Heart left ventricle (tissue), 16 donors: ENCODE results near the gene DSCAML1. TPM values are rescaled to one million over a fixed set of nuclear protein-coding genes. Genes with fewer than 3 reads are reported as not detected.
"Not testable (repeated sequence)": the region's sequence is repeated elsewhere in the genome, so short reads cannot be mapped to it uniquely, and the experiment has no call there.

ENCODE experiments used
- ATAC-seq, 4 donors: fragments of 200-7000 bp; cut with Tn5 transposase; one replicate each; pipeline ENCODE4 v1.9.1; 2020 to 2022; ENCODE audit warnings: moderate library complexity in 4 of 4, mild to moderate bottlenecking in 3 of 4, moderate number of reproducible peaks in 1 of 4
- DNase-seq, 5 donors: peaks; one replicate each; pipeline ENCODE4 v3.0.0-alpha.2; 2020
- H3K27ac ChIP-seq, 12 donors: fragments of 200-600 bp; sonication (generic) in 4 of 12; one replicate each; pipeline versions ENCODE4 v1.5.0 to v1.8.0; 2016 to 2022; ENCODE audit warnings: mild to moderate bottlenecking in 2 of 12
- H3K27me3 ChIP-seq, 9 donors: fragments of 200-600 bp; sonication (generic) in 2 of 9; one replicate each; pipeline versions ENCODE4 v1.5.1 to v1.8.0; 2016 to 2022; ENCODE audit warnings: mild to moderate bottlenecking in 3 of 9
- H3K36me3 ChIP-seq, 9 donors: fragments of 200-600 bp; sonication (generic) in 2 of 9; one replicate each; pipeline versions ENCODE4 v1.5.0 to v1.8.0; 2018 to 2022; ENCODE audit warnings: mild to moderate bottlenecking in 2 of 9
- H3K4me1 ChIP-seq, 12 donors: fragments of 200-600 bp; sonication (generic) in 4 of 12; one replicate each; pipeline versions ENCODE4 v1.5.0 to v1.8.0; 2016 to 2022; ENCODE audit warnings: mild to moderate bottlenecking in 3 of 12
- H3K4me3 ChIP-seq, 12 donors: fragments of 200-600 bp; sonication (generic) in 4 of 12; one replicate each; pipeline versions ENCODE4 v1.5.0 to v1.8.0; 2017 to 2022; ENCODE audit warnings: mild to moderate bottlenecking in 9 of 12, moderate library complexity in 4 of 12
- H3K9me3 ChIP-seq, 12 donors: fragments of 200-600 bp; sonication (generic) in 4 of 12; one replicate each; pipeline versions ENCODE4 v1.5.0 to v1.8.0; 2016 to 2022; ENCODE audit warnings: mild to moderate bottlenecking in 1 of 12
- CTCF ChIP-seq, 12 donors: fragments of 200-600 bp; sonication (generic) in 4 of 12; IDR thresholded peaks; one replicate each; pipeline versions ENCODE4 v1.5.0 to v1.8.0; 2018 to 2022; ENCODE audit warnings: antibody characterized with exemption in 12 of 12, mild to moderate bottlenecking in 5 of 12
- POLR2A ChIP-seq, 2 donors: fragments of 450-650 bp; IDR thresholded peaks; one replicate each; pipeline ENCODE4 v1.6.1; 2017; ENCODE audit warnings: antibody characterized with exemption in 2 of 2, mild to moderate bottlenecking in 2 of 2, moderate library complexity in 2 of 2
- WGBS, 4 donors: extraction: QIAGEN DNeasy Blood & Tissue Kit in 2 of 4; methylation state at CpG; one replicate each; pipeline versions ENCODE4 v1.1.5 to v1.1.7; 2013 to 2018; 5-methylcytosine and 5-hydroxymethylcytosine counted together
- intact Hi-C, 10 donors: fragments of 100-400 bp; cut with DNase I; formaldehyde crosslinking; loops; one replicate each; pipeline versions ENCODE4 v1.11.1 to v1.14.2; 2022
- polyA plus RNA-seq, 2 donors: library from polyadenylated mRNA; stranded (reverse); fragments of 200-250 nt; gene quantifications; one replicate each; pipeline ENCODE4 v1.2.3, GENCODE V29; 2013
- total RNA-seq, 9 donors: library from RNA; depleted of rRNA in 2 of 9; stranded (reverse); fragments of >200 nt in 2 of 9; fragmentation: NEBNext Ultra II Directional in 3 of 9; extraction: Animal tissue kit (Norgen Biotek cat#: 25700) in 3 of 9; gene quantifications; one replicate each; pipeline versions ENCODE4 v1.1.0 to v1.2.4, GENCODE V29; 2016 to 2023
- donor health status: ischemic (EF 13 %, LVEDD 7.1; RV severe dilation, severe dysfunction).
- donor health status: healthy with polysubstance abuse.
- donor health status: DM: no; HTN: yes; CAD: no.
- donor health status: DM: no; HTN: no; CAD: no.
- donor health status: ischemic (EF 25% LVEDD 6.9; RV normal size, moderate dysfunction).
- donor health status: ischemic (EF 25% LVEDD 5.7; RV mildly dilated, moderate dysfunction).
- donor health status: healthy.
- donor health status: DM: yes; HTN: yes; CAD: no.
- donor health status: ischemic (EF 35%, LVEDD 5.7; RV mildly dilated, moderate dysfunction).
- donor health status: nonischemic (EF 11% LVEDD 7.7; RV severe dilation, severe dysfunction).
- donor health status: DM: yes; HTN: yes; CAD: no.
- donor health status: PGD.
- donor health status: ischemic (EF 29% LVEDD 5.4; RV normal size, mild dysfunction).
- donor health status: nonischemic (EF 23%, LVEDD 6.1; RV moderate dilation, normal function).

The DSCAML1 gene
- total and polyA plus RNA-seq, 11 donors: 0.05 to 1.7 (median 0.76) TPM

GRCh38 chr11:117407016-117407415, 390.0 kb downstream of the DSCAML1 start:
- 93 to 100% (median 97%) methylated on average over 6 of the region's 6 CpGs for WGBS, 4 donors
- ATAC-seq: no peak
- TF ChIP-seq POLR2A (IDR thresholded peaks at IDR 0.05) (no peak), CTCF (IDR thresholded peaks at IDR 0.05) (no peak)

DNA sequence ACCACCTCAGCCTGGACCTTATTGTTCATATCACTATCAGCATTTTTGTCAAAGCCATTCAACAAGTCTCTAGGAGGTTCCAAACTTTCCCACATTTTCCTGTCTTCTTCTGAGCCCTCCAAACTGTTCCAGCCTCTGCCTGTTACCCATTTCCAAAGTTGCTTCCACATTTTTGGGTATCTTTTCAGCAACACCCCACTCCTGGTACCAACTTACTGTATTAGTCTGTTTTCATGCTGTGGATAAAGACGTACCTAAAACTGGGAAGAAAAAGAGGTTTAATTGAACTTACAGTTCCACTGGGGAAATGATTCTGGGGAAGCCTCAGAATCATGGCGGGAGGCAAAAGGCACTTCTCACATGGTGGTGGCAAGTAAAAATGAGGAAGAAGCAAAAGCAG, 391.1 kb downstream of the DSCAML1 start:
- 96 to 100% (median 98%) methylated on average over 2 of the region's 2 CpGs for WGBS, 4 donors
- H3K36me3 ChIP-seq: peaks cover 0 to 66% (median 34%) of the 10 kb centered on the region in 9 donors

More at GRCh38 chr11:117407016-117407415, 390.0 kb downstream of the DSCAML1 start:
- Histone ChIP-seq H3K9me3 (peaks cover 0 to 14% (median 6%) of the 10 kb centered on the region in 12 donors), H3K27me3 (no peaks in the 10 kb centered on the region), H3K4me3 (no peak overlapping the region), H3K27ac (no peak overlapping the region), H3K4me1 (no peaks in the 10 kb centered on the region), H3K36me3 (peaks cover 0 to 75% (median 38%) of the 10 kb centered on the region in 9 donors)
- no peak for DNase-seq
- intact Hi-C loops: no loop called here

DNA sequence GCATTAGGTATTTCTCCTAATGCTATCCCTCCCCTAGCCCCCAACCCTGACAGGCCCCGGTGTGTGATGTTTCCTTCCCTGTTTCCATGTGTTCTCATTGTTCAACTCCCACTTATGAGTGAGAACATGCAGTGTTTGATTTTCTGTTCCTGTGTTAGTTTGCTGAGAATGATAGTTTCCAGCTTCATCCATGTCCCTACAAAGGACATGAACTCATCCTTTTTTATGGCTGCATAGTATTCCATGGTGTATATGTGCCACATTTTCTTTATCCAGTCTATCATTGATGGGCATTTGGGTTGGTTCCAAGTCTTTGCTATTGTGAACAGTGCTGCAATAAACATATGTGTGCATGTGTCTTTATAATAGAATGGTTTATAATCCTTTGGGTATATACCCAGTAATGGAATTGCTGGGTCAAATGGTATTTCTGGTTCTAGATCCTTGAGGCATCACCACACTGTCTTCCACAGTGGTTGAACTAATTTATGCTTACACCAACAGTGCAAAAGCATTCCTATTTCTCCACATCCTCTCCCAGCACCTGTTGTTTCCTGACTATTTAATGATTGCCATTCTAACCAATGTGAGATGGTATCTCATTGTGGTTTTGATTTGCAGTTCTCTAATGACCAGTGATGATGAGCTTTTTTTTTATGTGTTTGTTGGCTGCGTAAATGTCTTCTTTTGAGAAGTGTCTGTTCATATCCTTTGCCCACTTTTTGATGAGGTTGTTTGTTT, 397.7 kb downstream of the DSCAML1 start:
- H3K27ac ChIP-seq, ATAC-seq, H3K4me3 ChIP-seq, H3K27me3 ChIP-seq, DNase-seq, H3K4me1 ChIP-seq, intact Hi-C loops: not testable (repeated sequence)
- Histone ChIP-seq H3K36me3 (peaks cover 0 to 55% (median 42%) of the 10 kb centered on the region in 9 donors), H3K9me3 (peaks cover 0 to 15% (median 0%) of the 10 kb centered on the region in 12 donors)
- 96 to 98% (median 97%) methylated on average over 2 of the region's 2 CpGs for WGBS, 4 donors

More for the DNA sequence above, 391.1 kb downstream of the DSCAML1 start:
- intact Hi-C loops, ATAC-seq, H3K27me3 ChIP-seq, H3K27ac ChIP-seq, H3K4me3 ChIP-seq, H3K4me1 ChIP-seq, DNase-seq: not testable (repeated sequence)
- H3K9me3 ChIP-seq: peaks cover 0 to 14% (median 6%) of the 10 kb centered on the region in 12 donors

DNA sequence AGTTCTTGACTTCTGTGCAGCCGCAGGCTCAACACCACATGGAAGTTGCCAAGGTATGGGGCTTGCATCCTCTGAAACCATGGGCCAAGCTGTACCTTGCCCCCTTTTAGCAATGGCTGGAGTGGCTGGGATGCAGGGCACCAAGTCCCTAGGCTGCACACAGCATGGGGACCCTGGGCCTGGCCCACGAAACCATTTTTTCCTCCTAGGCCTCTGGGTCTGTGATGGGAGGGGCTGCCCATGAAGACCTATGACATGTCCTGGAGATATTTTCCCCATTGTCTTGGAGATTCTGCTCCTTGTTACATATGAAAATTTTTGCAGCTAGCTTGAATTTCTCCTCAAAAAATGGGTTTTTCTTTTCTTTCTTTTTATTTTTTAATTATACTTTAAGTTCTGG, 398.4 kb downstream of the DSCAML1 start:
- H3K4me1 ChIP-seq, ATAC-seq, DNase-seq, H3K4me3 ChIP-seq, H3K27me3 ChIP-seq, intact Hi-C loops, H3K27ac ChIP-seq: not testable (repeated sequence)
- WGBS, 4 donors: 98 to 100% (median 100%) methylated on average over 1 to 2 of the region's 2 CpGs
- Histone ChIP-seq H3K36me3 (peaks cover 0 to 57% (median 46%) of the 10 kb centered on the region in 9 donors), H3K9me3 (peaks cover 0 to 15% (median 0%) of the 10 kb centered on the region in 12 donors)

DNA sequence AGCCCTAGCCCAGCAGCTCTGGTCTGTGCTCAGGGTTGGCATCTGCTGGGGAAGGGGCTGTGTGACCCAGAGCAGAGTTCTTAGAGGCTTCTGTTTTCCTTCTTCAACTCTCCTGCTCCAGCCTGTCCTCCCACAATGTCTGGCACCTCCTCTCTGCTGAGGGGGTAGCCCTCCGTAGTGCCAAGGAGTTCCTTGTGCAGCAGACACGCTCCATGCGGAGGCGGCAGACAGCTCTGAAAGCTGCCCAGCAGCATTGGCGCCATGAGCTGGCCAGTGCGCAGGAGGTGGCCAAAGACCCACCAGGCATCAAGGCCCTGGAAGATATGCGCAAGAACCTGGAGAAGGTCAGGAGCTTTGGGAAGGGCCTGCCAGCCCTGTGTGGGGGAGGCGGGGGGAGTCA, 400.0 kb downstream of the DSCAML1 start:
- no peaks in the 10 kb centered on the region for H3K4me1 ChIP-seq
- peaks cover 0 to 15% (median 0%) of the 10 kb centered on the region in 12 donors for H3K9me3 ChIP-seq
- no peak overlapping the region for H3K4me3 ChIP-seq
- DNase-seq (no peak), ATAC-seq (peak in 1 of 4 donors; percentile 13)
- no peak overlapping the region for H3K27ac ChIP-seq
- WGBS, 4 donors: 97 to 100% (median 98%) methylated on average over 8 of the region's 8 CpGs
- H3K27me3 ChIP-seq: no peaks in the 10 kb centered on the region
- intact Hi-C loops: no loop called here
- peaks cover 0 to 67% (median 57%) of the 10 kb centered on the region in 9 donors for H3K36me3 ChIP-seq
- TF ChIP-seq CTCF (IDR thresholded peaks at IDR 0.05) (no peak), POLR2A (IDR thresholded peaks at IDR 0.05) (no peak)
